ENCODE measurements around the gene NUDT2. TPM values are rescaled to one million over a fixed set of nuclear protein-coding genes. Genes with fewer than 3 reads are reported as not detected.

Gene NUDT2
- total and polyA plus RNA-seq, 10 donors, result 10.4 to 32.1 (median 16.0) TPM

DNA sequence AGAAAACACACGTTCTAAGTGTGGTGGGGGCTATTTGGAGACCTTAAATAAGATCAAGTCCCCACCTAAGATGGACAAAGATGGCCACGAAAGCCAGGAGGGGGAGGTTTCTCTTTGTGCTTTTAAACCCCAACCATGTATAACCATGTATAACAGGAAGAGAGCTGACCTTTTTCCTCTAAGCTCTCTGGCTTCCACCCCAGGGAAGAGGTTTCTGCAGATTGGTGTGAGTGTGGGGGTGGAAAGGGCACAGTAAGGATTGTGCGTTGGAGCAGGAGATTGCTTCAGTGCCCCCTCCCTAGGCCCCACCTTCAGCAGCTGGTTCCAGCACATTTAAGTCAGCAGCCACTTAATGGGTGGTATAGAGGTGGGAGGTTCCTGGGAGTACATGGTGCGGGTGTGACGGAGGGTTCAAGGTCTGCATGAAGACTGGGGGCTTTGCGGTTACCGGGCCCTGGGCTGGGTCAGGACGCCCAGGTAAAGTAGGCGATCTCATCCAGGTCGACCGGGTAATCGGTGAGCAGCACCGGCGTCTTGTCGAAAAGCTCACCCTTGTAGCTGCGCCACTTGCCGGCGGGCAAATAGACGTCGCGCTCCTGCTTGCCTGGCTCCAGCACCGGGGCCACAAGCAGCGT is 41.1 kb downstream of the NUDT2 start:
- TF ChIP-seq POLR2AphosphoS5 (IDR thresholded peaks at IDR 0.05), result no peak
- TF ChIP-seq, protein P1, sequence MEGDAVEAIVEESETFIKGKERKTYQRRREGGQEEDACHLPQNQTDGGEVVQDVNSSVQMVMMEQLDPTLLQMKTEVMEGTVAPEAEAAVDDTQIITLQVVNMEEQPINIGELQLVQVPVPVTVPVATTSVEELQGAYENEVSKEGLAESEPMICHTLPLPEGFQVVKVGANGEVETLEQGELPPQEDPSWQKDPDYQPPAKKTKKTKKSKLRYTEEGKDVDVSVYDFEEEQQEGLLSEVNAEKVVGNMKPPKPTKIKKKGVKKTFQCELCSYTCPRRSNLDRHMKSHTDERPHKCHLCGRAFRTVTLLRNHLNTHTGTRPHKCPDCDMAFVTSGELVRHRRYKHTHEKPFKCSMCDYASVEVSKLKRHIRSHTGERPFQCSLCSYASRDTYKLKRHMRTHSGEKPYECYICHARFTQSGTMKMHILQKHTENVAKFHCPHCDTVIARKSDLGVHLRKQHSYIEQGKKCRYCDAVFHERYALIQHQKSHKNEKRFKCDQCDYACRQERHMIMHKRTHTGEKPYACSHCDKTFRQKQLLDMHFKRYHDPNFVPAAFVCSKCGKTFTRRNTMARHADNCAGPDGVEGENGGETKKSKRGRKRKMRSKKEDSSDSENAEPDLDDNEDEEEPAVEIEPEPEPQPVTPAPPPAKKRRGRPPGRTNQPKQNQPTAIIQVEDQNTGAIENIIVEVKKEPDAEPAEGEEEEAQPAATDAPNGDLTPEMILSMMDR (IDR thresholded peaks at IDR 0.05 in 8 of 11, conservative IDR thresholded peaks at IDR 0.05 in 3 of 11), result no peak
- H3K27me3 ChIP-seq (replicated peaks in 1 of 7), result peaks cover 0 to 6% (median 0%) of the 10 kb centered on the region in 7 donors
- intact Hi-C loops (cut with DNase I; ENCODE audit: low total_unique reads), result no loop called here

DNA sequence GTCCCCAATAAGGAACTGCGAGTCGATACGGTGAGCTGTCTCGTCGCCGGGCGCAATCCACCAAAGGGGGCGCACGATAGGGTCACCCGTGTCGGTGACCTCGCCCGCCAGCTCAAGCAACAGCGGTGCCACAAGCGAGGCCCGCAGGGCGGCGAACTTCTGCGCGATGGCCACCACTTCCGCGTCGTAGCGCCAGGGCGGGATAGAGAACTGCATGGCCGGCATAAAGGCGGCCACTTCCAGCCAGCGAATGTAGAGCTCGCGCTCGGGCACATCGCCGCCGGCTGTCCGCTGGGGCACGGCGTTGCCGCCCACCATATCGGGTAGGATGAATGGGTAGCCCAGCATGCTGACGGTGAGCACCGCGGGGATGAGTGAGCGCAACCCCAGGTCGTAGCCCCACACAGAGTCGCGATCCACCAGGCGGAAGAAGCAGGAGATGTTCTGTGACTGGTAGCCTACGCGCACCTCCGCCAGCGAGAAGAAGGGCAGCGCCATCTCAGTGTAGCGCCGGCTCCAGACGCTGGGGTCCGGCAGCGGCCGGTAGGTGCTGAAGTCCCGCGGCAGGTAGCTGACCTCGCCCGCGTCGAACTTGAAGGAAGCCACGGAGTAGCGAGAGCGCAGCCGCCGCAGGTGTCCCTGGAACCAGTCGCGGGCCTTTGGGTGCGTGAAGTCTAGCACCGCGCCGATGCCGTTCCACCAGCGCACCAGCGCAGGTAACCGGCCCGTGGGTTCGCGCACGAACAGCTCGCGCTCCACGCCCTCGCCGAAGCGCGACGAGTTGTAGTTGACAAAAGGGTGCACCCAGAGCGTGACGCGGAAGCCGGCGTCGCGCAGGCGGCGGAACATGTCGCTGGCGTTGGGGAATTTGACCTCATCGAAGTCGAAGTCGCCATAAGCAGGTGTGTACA is 41.9 kb downstream of the NUDT2 start:
- intact Hi-C loops (cut with DNase I; ENCODE audit: low total_unique reads), result no loop called here
- peak overlapping the region in 2 of 8 donors; percentile 13 to 40 for H3K4me3 ChIP-seq
- H3K27ac ChIP-seq, result no peak overlapping the region
- 82 to 88% (median 84%) methylated on average over 99 to 105 of the region's 105 CpGs for WGBS, 5 donors
- H3K9me3 ChIP-seq, result peaks cover 0 to 25% (median 6%) of the 10 kb centered on the region in 8 donors
- DNase-seq, result no peak
- H3K36me3 ChIP-seq, result peaks cover 0 to 16% (median 0%) of the 10 kb centered on the region in 6 donors
- H3K4me1 ChIP-seq, result peaks cover 4 to 15% (median 9%) of the 10 kb centered on the region in 6 donors
- peaks cover 0 to 6% (median 0%) of the 10 kb centered on the region in 7 donors for H3K27me3 ChIP-seq (replicated peaks in 1 of 7)
- TF ChIP-seq, protein P1 (IDR thresholded peaks at IDR 0.05 in 8 of 11, conservative IDR thresholded peaks at IDR 0.05 in 3 of 11), result no peak
- TF ChIP-seq POLR2AphosphoS5 (IDR thresholded peaks at IDR 0.05), result no peak
- no peak for TF ChIP-seq POLR2A (IDR thresholded peaks at IDR 0.05)

More for the DNA sequence above, 41.1 kb downstream of the NUDT2 start:
- Histone ChIP-seq H3K9me3 (peaks cover 0 to 25% (median 6%) of the 10 kb centered on the region in 8 donors), H3K36me3 (peaks cover 0 to 16% (median 0%) of the 10 kb centered on the region in 6 donors), H3K4me1 (peaks cover 0 to 7% (median 2%) of the 10 kb centered on the region in 6 donors), H3K27ac (no peak overlapping the region), H3K4me3 (peak overlapping the region in 2 of 8 donors; percentile 13 to 40)
- DNase-seq, result no peak
- WGBS, 5 donors, result 82 to 90% (median 86%) methylated on average over 23 of the region's 23 CpGs

DNA sequence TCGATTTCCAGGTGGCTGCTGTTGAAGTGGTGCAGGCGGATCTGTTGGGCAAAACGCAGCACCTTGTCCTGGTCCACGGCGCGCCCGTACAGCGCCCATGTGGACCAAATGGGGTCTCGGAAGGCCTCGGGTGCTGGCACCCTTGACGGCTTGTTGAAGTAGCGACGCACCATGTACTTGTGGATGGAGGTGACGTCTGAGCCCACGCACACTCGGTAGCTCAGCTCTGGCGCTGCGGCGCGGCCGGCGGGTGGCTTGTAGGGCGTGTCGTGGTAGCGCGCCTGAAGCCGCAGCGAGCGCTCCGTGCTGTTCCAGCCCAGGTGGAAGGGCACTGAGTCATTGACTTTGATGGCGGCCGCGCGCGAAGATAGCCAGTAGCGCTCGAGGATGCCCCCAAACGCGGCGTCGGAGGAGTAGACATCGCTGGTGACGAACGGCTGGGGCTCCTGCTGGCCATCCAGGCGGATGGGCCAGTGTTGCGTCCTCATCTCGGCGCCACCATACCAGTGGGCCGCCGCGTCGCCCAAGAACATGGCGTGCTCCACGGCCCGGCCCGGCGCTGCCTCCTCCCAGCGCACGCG is 42.6 kb downstream of the NUDT2 start:
- WGBS, 5 donors, result 90 to 95% (median 92%) methylated on average over 51 to 60 of the region's 60 CpGs
- peaks cover 0 to 6% (median 0%) of the 10 kb centered on the region in 7 donors for H3K27me3 ChIP-seq (replicated peaks in 1 of 7)
- H3K4me1 ChIP-seq, result peaks cover 4 to 20% (median 15%) of the 10 kb centered on the region in 6 donors
- no peak overlapping the region for H3K27ac ChIP-seq
- H3K9me3 ChIP-seq, result peaks cover 0 to 25% (median 6%) of the 10 kb centered on the region in 8 donors
- no peak for DNase-seq
- intact Hi-C loops (cut with DNase I; ENCODE audit: low total_unique reads), result no loop called here
- peaks cover 0 to 16% (median 0%) of the 10 kb centered on the region in 6 donors for H3K36me3 ChIP-seq
- no peak for TF ChIP-seq POLR2AphosphoS5 (IDR thresholded peaks at IDR 0.05)
- TF ChIP-seq, protein P1 (IDR thresholded peaks at IDR 0.05 in 8 of 11, conservative IDR thresholded peaks at IDR 0.05 in 3 of 11), result no peak
- no peak for TF ChIP-seq POLR2A (IDR thresholded peaks at IDR 0.05)
- H3K4me3 ChIP-seq, result no peak overlapping the region
